H1 (cell line): Measurements from ENCODE around the gene HADHB. TPM values are rescaled to one million over a fixed set of nuclear protein-coding genes. Genes with fewer than 3 reads are reported as not detected.

ENCODE experiments used
- BCL11A ChIP-seq, 2 experiments: IDR thresholded peaks; one replicate each; pipeline ENCODE4 v1.6.1; 2011; ENCODE audit warnings: low read depth in 2 of 2, low read length in 2 of 2, mild to moderate bottlenecking in 2 of 2
- MAX ChIP-seq: IDR thresholded peaks from 2 replicates; pipeline ENCODE4 v1.6.1; 2012; ENCODE audit warnings: inconsistent platforms
- POLR2A ChIP-seq, 2 experiments: IDR thresholded peaks; 1 replicate in 1 of 2; 2 replicates in 1 of 2; pipeline ENCODE4 v1.6.1; 2011; ENCODE audit warnings: low read depth in 2 of 2, low read length in 2 of 2, mild to moderate bottlenecking in 2 of 2; ENCODE audit errors: control extremely low read depth in 1 of 2
- SIRT6 ChIP-seq: IDR thresholded peaks from one replicate; pipeline ENCODE4 v1.7.1; 2012; ENCODE audit warnings: low read length, inconsistent platforms
- SRF ChIP-seq: IDR thresholded peaks from 2 replicates; pipeline ENCODE4 v1.6.1; 2011; ENCODE audit warnings: mild to moderate bottlenecking, low read depth, low read length, moderate library complexity
- YY1 ChIP-seq: IDR thresholded peaks from 2 replicates; pipeline ENCODE4 v1.6.1; 2011; ENCODE audit warnings: low read depth, mild to moderate bottlenecking, low read length
- polyA plus RNA-seq, 7 experiments: library from polyadenylated mRNA; depleted of rRNA in 3 of 7; stranded (reverse) in 5 of 7; unstranded in 2 of 7; fragments of >200 nt in 5 of 7; fragments of 200-250 nt in 2 of 7; gene quantifications; 1 replicate in 5 of 7; 2 replicates in 1 of 7; 4 replicates in 1 of 7; pipeline versions ENCODE4 v1.2.1 to v1.2.3, GENCODE V29; 2011 to 2013; ENCODE audit warnings: missing spikeins in 2 of 7, mixed read lengths in 2 of 7
- total RNA-seq: library from RNA; stranded (reverse); fragmentation: NEBNext Ultra II Directional; extraction: Animal tissue kit (Norgen Biotek cat#: 25700); gene quantifications from 2 replicates; pipeline ENCODE4 v1.2.1, GENCODE V29; 2021

The HADHB gene
- total and polyA plus RNA-seq, 2 of the 8 experiments (the other 6 are each of a cell fraction or from before 2014, with no cell fraction given), result 47.7 to 52.3 TPM

- TF ChIP-seq POLR2A (IDR thresholded peaks at IDR 0.05; ENCODE audit: control extremely low read depth in 1 of 2, low read depth in 2 of 2, low read length in 2 of 2) (no peak), BCL11A (IDR thresholded peaks at IDR 0.05; ENCODE audit: low read depth in 2 of 2, low read length in 2 of 2) (no peak), YY1 (no peak), SIRT6 (no peak), MAX (no peak), SRF (no peak)
These were observed 81.8 kb downstream of the HADHB start (continued) for GRCh38 chr2:26326514-26326913.
